ENCODE measurements around the gene ZC3H12D. TPM values are rescaled to one million over a fixed set of nuclear protein-coding genes. Genes with fewer than 3 reads are reported as not detected.

The ZC3H12D gene
- total RNA-seq, result 0.65 and 1.3 TPM in 2 replicates

GRCh38 chr6:149484733-149485700, at the start of gene ZC3H12D:
TSS of gene ZC3H12D (minus strand) at chr6:149485014. CDS start at chr6:149474543, 10,471 bp downstream.

GRCh38 chr6:149400050-149400449, 84.8 kb downstream of the ZC3H12D start, which contains the start of gene SUMO4:
TSS of gene SUMO4 (plus strand) at chr6:149400262. CDS start at chr6:149400392, 130 bp downstream.

Small RNA genes lying within 50 kb of the gene (small RNA-seq; reads per million reads assigned to genes)
- gene RNU7-3P, result 0.15 reads per million

Other genes starting within 250 kb of the ZC3H12D start
- 35.1 and 42.2 TPM in 2 replicates for gene TAB2, start 167.3 kb downstream of the ZC3H12D start, total RNA-seq
- gene SUMO4, start 84.8 kb downstream of the ZC3H12D start, total RNA-seq, result 3.5 and 4.5 TPM in 2 replicates
- 43.1 and 50.8 TPM in 2 replicates for gene PPIL4, start 61.0 kb upstream of the ZC3H12D start, total RNA-seq
- 92.1 and 104 TPM in 2 replicates for gene GINM1, start 81.4 kb upstream of the ZC3H12D start, total RNA-seq
- gene KATNA1, start 163.7 kb upstream of the ZC3H12D start, total RNA-seq, result 33.6 and 35.8 TPM in 2 replicates
- gene LATS1, start 233.1 kb upstream of the ZC3H12D start, total RNA-seq, result 29.7 and 30.8 TPM in 2 replicates

Measured in articular chondrocyte of knee joint (primary cell).